GM12891 (cell line): ENCODE measurements around the gene SYT1.

ENCODE experiments used
- POLR2A ChIP-seq: IDR thresholded peaks from 2 replicates; pipeline ENCODE4 v1.6.1; 2011; ENCODE audit warnings: low read depth, low read length, control low read depth
- POLR2AphosphoS5 ChIP-seq: IDR thresholded peaks from 2 replicates; pipeline ENCODE4 v1.6.1; 2011; ENCODE audit warnings: low read depth, low read length, control low read depth
- SPI1 ChIP-seq: IDR thresholded peaks from 2 replicates; pipeline ENCODE4 v1.6.1; 2011; ENCODE audit warnings: low read depth, low read length, control low read depth
- TAF1 ChIP-seq: IDR thresholded peaks from 2 replicates; pipeline ENCODE4 v1.6.1; 2011; ENCODE audit warnings: low read depth, low read length, control low read depth

- no peak for TF ChIP-seq POLR2A
- no peak for TF ChIP-seq TAF1
- no peak for TF ChIP-seq POLR2AphosphoS5
- TF ChIP-seq SPI1 = no peak
Observed at GRCh38 chr12:79327465-79327864, 462.9 kb downstream of the SYT1 start.
